SK-N-MC (cell line): Measurements from ENCODE around the gene BSCL2.

Experiments
- EZH2 ChIP-seq: fragments of 200-600 bp; sonication (generic); IDR thresholded peaks from one replicate; pipeline ENCODE4 v1.6.1; 2017; ENCODE audit warnings: antibody characterized with exemption
- FOXP2 ChIP-seq: optimal IDR thresholded peaks from 2 replicates; pipeline ENCODE3; 2011; ENCODE audit warnings: mild to moderate bottlenecking, moderate library complexity; ENCODE audit not compliant: insufficient read depth; ENCODE audit errors: extremely low read length, control extremely low read depth
- POLR2AphosphoS5 ChIP-seq: IDR thresholded peaks from 2 replicates; pipeline ENCODE4 v1.6.1; 2012; ENCODE audit warnings: mild to moderate bottlenecking, low read depth, low read length, borderline replicate concordance

DNA sequence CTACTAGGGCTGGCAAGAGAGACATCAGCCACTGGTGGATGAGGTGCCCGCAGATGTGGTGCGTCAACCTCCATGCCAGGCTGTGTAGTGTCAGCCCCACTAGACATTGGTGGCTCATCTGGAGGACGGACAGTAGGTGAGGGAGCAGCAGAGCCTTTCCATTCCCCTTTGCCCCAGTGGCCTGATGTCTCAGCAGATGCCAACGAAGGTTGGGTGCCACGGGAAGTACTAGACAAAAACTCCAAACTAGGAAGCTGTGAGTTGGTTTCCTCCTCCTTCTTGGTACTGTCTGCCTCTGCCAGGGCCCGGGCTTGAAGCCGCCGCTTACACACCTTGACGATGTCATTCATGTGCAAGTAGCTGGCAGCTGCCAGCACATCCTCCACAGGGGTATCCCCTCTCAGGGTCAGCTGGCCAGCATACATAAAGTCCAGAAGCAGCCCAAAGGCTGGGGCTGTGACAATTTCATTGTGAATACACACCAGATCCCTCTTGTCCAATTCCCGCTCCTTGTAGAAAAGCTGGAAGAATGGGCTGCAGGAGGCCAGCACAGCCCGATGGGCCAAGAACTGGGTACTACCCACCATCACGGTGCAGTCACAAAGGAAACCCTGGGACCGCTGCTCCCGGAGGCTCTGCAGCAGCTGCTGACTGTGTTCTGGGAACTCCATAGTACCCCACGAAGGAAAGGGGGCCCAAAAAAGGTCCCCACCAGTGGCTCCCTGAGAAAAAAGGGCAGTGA, 45.9 kb upstream of the BSCL2 start:
- no peak for TF ChIP-seq EZH2
- no peak for TF ChIP-seq POLR2AphosphoS5
- no peak for TF ChIP-seq FOXP2
